Astrocyte of the cerebellum (primary cell): Measurements from ENCODE around the gene ZNF536.
"Not testable (repeated sequence)": the region's sequence is repeated elsewhere in the genome, so short reads cannot be mapped to it uniquely, and the experiment has no call there.

ENCODE experiments used
- DNase-seq: peaks from one replicate; pipeline ENCODE4 v3.0.0-alpha.2; 2011; ENCODE audit warnings: low read depth
- H3K4me3 ChIP-seq: 2 replicates; pipeline ENCODE4 v1.5.1; 2011; ENCODE audit warnings: mild to moderate bottlenecking, low read depth, low read length, moderate library complexity
- in situ Hi-C: cut with HindIII; loops from 2 replicates; pipeline ENCODE4 v1.10.0; 2017; ENCODE audit warnings: low sequenced_read_pairs
- TF ChIP-seq, protein P1 (sequence below): IDR thresholded peaks from 2 replicates; pipeline ENCODE4 v1.5.1; 2012; ENCODE audit warnings: low read length, low read depth, moderate library complexity, mild to moderate bottlenecking; ENCODE audit errors: missing control alignments

Gene ZNF536

DNA sequence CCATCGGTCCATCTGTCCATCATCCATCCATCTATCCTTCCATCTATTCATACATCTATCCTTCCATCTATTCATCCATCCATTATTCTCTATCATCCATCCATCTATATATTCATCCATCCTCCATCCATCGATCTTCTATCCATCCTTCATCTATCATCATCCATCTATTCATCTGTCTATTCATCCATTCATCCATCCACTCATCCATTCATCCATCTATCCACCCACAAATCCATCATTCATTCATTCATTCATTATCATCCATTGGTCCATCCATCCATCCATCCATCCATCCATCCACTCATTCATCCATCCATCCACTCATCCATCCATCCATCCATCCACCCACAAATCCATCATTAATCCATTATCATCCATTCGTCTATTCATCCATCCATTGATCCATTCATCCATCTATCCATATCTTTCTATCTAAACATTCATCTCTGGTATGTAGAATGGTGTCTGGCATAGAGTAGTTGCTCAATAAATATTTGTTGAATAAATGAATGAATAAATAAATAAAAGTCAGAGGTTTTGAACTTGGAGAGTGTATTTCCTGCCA lies 36.6 kb downstream of the ZNF536 start:
- TF ChIP-seq, protein P1, sequence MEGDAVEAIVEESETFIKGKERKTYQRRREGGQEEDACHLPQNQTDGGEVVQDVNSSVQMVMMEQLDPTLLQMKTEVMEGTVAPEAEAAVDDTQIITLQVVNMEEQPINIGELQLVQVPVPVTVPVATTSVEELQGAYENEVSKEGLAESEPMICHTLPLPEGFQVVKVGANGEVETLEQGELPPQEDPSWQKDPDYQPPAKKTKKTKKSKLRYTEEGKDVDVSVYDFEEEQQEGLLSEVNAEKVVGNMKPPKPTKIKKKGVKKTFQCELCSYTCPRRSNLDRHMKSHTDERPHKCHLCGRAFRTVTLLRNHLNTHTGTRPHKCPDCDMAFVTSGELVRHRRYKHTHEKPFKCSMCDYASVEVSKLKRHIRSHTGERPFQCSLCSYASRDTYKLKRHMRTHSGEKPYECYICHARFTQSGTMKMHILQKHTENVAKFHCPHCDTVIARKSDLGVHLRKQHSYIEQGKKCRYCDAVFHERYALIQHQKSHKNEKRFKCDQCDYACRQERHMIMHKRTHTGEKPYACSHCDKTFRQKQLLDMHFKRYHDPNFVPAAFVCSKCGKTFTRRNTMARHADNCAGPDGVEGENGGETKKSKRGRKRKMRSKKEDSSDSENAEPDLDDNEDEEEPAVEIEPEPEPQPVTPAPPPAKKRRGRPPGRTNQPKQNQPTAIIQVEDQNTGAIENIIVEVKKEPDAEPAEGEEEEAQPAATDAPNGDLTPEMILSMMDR = no peak
- no peak for DNase-seq
- no peak overlapping the region for H3K4me3 ChIP-seq
- in situ Hi-C loops = loop anchor here (5.0 kb wide), 1 partner anchor 52 kb away; no protein-coding TSS in a partner anchor

DNA sequence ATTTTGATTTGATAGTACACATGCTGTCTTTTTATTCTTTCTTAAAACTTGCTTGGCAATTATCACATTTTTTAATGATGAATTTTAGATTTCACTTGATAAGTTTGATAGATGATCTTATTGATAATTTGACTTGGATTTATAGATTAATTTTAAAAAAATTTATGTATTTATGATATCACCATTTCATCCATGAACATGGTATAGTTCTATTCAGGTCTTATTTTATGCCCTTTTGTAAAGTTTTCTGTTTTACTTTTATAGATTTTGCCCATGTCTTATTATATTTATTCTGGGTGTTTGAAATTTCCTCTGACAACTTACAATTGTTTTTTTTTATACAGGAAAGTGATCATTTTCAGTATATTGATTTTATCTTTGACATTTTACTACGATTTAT lies 39.5 kb downstream of the ZNF536 start:
- TF ChIP-seq, protein P1 = no peak
- no peak for DNase-seq
- in situ Hi-C loops = no loop called here
- no peak overlapping the region for H3K4me3 ChIP-seq

DNA sequence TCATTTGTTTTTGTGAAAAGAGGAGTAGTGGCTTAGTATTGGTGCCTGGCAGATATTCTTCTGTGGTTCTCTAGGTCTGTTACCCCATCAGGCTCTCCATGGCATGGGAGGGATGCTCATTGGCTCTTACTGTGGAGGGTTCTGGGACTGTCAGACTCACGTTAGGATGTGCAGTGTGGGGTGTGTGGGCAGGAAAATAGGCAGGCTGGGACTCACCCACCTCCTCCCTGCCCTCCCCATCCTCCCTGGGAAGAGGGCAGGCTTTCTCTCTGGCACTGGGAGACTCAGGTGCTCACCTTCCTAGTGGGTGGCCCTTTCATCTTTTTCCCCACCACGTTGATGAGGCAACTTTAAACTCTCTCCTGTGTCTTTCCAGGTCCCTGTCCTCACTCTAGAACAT lies 44.2 kb downstream of the ZNF536 start:
- DNase-seq = no peak
- TF ChIP-seq, protein P1 = no peak
- in situ Hi-C loops = no loop called here

DNA sequence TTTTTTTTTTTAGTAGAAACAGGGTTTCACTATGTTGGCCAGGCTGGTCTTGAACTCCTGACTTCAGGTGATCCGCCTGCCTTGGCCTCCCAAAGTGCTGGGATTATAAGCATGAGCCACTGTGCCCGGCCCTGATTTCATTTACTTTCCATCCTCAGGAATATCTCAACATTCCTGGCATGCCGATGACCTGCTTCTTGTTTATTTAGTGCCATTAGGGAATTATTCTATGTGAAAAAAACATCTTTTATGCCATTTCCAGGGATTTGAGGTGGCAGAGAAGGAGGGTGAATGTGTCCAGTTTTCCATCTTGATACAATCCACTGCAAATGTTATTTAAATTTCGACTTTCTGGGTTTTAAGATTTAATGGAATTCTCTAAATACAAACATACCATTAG lies 45.0 kb downstream of the ZNF536 start:
- DNase-seq, in situ Hi-C loops, H3K4me3 ChIP-seq: not testable (repeated sequence)

More for the DNA sequence above, 44.2 kb downstream of the ZNF536 start:
- no peak overlapping the region for H3K4me3 ChIP-seq

DNA sequence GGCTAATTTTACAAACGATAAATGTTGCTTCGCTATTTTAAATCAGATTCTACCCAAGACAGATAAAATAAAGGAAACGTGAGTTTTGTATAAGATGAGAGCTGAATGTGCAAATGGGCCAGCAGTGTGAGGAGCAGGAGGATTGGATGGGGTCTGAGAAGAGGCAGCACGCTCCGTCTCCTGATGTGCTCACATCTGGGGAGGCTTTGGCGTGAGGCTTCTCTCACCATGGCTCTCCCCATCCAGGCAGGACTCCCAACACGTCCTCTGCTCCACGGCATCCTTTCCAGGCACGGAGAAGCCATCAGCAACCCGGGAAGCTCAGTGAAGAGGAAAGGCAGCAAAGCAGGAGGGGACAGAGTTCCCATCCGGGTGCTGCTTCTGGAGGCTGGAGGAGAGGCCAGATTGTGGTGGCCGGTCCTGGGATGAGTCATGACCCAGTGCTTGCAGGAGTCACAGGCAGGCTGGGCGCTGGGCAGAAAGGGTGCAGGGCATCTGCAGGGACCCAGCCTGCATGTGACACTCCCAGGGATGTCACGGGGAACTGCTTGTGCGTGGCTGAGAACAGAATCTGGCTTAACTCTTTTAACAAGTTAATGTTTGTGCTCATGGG lies 47.5 kb downstream of the ZNF536 start:
- in situ Hi-C loops = no loop called here
- DNase-seq = no peak
- TF ChIP-seq, protein P1 = no peak
- H3K4me3 ChIP-seq = no peak overlapping the region

DNA sequence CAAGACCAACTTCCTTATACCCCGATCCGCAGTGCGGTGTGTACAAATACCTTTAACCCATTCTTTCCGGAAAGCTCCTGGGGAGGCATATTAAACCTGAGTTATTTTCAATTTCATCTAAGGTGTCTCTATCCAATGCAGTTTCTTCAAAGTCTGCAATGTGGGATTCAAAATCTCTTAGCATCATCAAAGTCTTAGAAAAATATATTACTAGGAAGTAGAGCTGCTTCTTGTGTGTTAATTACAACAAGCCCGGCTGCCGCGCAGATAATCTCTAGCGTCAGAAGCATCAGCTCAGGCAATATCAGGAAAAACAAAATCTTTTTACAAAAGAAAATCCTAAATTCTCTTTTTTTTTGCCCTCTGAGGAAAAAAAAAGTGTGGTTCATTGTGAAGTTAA lies 48.1 kb downstream of the ZNF536 start:
- DNase-seq = no peak
- TF ChIP-seq, protein P1 = no peak
- H3K4me3 ChIP-seq = no peak overlapping the region
- in situ Hi-C loops = no loop called here

DNA sequence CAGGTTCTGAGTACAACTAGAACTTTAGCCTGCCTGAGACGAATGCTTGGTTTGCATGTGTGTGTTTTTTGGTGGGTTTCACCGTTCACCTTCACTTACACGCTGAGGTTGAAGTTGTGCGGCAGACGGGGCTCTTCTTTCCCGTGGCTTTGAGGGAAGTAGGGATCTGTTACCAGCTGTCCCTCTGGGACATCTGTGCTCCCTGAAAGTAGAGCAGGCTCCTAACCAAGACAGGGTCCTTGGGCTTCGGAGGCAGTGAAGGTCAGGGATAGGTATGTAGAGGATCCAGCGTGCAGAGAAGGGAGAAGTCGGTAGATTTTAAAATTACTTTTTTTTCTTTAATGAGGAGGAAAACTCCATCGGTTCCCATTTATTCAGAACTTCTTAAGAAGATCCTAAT lies 48.7 kb downstream of the ZNF536 start:
- no peak for DNase-seq
- in situ Hi-C loops = no loop called here
- TF ChIP-seq, protein P1 = no peak
- H3K4me3 ChIP-seq = no peak overlapping the region
